ENCODE results near the gene RAPGEF4. TPM values are rescaled to one million over a fixed set of nuclear protein-coding genes. Genes with fewer than 3 reads are reported as not detected.
A peak's percentile ranks its signal among the peaks of the same experiment; 100 is the strongest.

The RAPGEF4 gene
- total and polyA plus RNA-seq, 2 of the 13 experiments (the other 11 are each of a cell fraction or from before 2014, with no cell fraction given): 0.78 to 0.91 TPM

GRCh38 chr2:173048897-173049661, 313.4 kb downstream of the RAPGEF4 start (continued):
- TF ChIP-seq, protein P1, sequence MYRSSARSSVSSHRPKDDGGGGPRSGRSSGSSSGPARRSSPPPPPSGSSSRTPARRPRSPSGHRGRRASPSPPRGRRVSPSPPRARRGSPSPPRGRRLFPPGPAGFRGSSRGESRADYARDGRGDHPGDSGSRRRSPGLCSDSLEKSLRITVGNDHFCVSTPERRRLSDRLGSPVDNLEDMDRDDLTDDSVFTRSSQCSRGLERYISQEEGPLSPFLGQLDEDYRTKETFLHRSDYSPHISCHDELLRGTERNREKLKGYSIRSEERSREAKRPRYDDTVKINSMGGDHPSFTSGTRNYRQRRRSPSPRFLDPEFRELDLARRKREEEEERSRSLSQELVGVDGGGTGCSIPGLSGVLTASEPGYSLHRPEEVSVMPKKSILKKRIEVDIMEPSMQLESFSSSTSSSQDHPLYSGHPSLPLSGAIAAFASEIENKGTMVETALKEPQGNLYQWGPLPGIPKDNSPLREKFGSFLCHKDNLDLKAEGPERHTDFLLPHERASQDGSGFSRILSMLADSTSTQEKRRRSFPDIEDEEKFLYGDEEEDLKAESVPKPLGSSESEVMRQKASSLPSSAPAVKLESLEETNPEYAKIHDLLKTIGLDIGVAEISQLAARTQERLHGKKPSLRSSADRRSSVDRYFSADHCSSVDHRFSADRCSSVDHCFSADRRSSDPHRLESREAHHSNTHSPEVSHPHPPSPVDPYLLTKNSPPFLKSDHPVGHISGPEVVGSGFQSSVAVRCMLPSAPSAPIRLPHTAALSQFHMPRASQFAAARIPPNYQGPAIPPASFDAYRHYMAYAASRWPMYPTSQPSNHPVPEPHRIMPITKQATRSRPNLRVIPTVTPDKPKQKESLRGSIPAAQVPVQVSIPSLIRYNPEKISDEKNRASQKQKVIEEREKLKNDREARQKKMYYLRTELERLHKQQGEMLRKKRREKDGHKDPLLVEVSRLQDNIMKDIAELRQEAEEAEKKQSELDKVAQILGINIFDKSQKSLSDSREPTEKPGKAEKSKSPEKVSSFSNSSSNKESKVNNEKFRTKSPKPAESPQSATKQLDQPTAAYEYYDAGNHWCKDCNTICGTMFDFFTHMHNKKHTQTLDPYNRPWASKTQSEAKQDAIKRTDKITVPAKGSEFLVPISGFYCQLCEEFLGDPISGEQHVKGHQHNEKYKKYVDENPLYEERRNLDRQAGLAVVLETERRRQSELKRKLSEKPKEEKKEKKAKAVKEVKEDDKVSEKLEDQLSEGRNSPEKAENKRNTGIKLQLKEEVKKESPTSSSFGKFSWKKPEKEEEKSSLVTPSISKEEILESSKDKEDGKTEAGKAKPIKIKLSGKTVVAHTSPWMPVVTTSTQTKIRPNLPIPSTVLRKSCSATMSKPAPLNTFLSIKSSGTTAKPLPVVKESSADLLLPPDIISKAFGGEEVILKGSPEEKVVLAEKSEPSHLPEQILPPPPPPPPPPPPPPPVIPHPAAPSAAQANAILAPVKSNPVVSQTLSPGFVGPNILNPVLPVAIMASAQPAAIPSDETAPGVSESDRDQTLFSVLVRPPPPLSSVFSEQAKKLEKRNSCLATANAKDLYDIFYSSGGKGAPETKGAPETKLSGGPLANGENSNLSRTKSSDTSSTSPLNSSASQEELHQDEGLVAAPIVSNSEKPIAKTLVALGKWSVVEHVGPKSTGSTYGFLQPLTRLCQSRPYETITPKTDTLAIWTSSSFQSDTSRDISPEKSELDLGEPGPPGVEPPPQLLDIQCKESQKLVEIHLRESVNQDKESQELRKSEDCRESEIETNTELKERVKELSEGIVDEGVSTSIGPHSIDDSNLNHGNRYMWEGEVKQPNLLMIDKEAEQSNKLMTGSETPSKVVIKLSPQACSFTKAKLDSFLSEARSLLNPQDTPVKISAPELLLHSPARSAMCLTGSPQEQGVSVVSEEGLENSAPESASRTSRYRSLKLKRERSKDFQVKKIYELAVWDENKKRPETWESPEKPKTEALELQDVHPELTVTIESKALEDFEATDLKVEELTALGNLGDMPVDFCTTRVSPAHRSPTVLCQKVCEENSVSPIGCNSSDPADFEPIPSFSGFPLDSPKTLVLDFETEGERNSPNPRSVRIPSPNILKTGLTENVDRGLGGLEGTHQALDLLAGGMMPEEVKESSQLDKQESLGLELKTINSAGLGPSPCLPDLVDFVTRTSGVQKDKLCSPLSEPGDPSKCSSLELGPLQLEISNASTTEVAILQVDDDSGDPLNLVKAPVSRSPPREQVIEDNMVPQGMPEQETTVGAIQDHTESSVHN (CRISPR knock-in tag; IDR thresholded peaks at IDR 0.05): no peak
- TF ChIP-seq RORA (CRISPR knock-in tag; IDR thresholded peaks at IDR 0.05) (no peak), MIXL1 (CRISPR knock-in tag; IDR thresholded peaks at IDR 0.05) (peak; percentile 72; the same call in 1 of the 2 replicates), DNMT3B (CRISPR knock-in tag; conservative IDR thresholded peaks at IDR 0.05) (0 out of 2 replicates have a peak, but pooled peaks have one; percentile 72), PLSCR1 (CRISPR knock-in tag; IDR thresholded peaks at IDR 0.05; ENCODE audit: borderline replicate concordance) (no peak), JARID2 (CRISPR knock-in tag; IDR thresholded peaks at IDR 0.05; ENCODE audit: insufficient replicate concordance) (no peak), ZNF20 (CRISPR knock-in tag; IDR thresholded peaks at IDR 0.05) (no peak), MTF2 (CRISPR knock-in tag; IDR thresholded peaks at IDR 0.05; ENCODE audit: borderline replicate concordance) (no peak), NONO (IDR thresholded peaks at IDR 0.05) (no peak), NONO (CRISPR knock-in tag; conservative IDR thresholded peaks at IDR 0.05) (no peak), ZUFSP (CRISPR knock-in tag; IDR thresholded peaks at IDR 0.05; ENCODE audit: borderline replicate concordance) (no peak), FOXO1 (CRISPR knock-in tag; IDR thresholded peaks at IDR 0.05) (no peak; the same call in 1 of the 2 replicates), ZNF761 (CRISPR knock-in tag; conservative IDR thresholded peaks at IDR 0.05) (no peak), HNRNPK (IDR thresholded peaks at IDR 0.05; ENCODE audit: low read depth, low read length, poor library complexity, severe bottlenecking) (no peak), ARNTL (CRISPR knock-in tag; IDR thresholded peaks at IDR 0.05) (no peak), PHF20 (CRISPR knock-in tag; IDR thresholded peaks at IDR 0.05) (no peak), FLYWCH1 (CRISPR knock-in tag; IDR thresholded peaks at IDR 0.05) (no peak), ADNP (CRISPR knock-in tag; IDR thresholded peaks at IDR 0.05) (no peak), ZNF333 (CRISPR knock-in tag; IDR thresholded peaks at IDR 0.05; ENCODE audit: borderline replicate concordance) (no peak)

Measured in HepG2 (cell line).